Stimulated activated CD4-positive, alpha-beta T cell treated with anti-CD3 and anti-CD28 coated beads, Interleukin-15, amount 100 ng/mL, for 1 hour (primary cell): ENCODE measurements around the gene KRTAP9-3.
"Not testable (repeated sequence)": the region's sequence is repeated elsewhere in the genome, so short reads cannot be mapped to it uniquely, and the experiment has no call there.

Experiments
- DNase-seq, 2 donors: peaks; one replicate each; pipeline ENCODE4 v3.0.0-alpha.2; 2020; ENCODE audit warnings: low read depth in 1 of 2, low spot score in 1 of 2

Gene KRTAP9-3

GRCh38 chr17:41232399-41233105 is at the start of gene KRTAP9-3:
Gene KRTAP9-3 (plus strand): TSS chr17:41232449. CDS start chr17:41232502, 53 bp downstream.
- not testable (repeated sequence) for DNase-seq

- DNase-seq = no peak
These were observed 47.7 kb upstream of the KRTAP9-3 start, which contains the start of gene KRTAP4-1 for GRCh38 chr17:41184480-41184961. Gene KRTAP4-1 (minus strand): TSS chr17:41184911. CDS start chr17:41184854, 57 bp downstream.

- no peak for DNase-seq
These were observed 47.2 kb upstream of the KRTAP9-3 start for GRCh38 chr17:41185001-41185400.

- DNase-seq = no peak
These were observed 45.4 kb upstream of the KRTAP9-3 start for GRCh38 chr17:41186872-41187271.

- DNase-seq = not testable (repeated sequence)
These were observed 42.4 kb upstream of the KRTAP9-3 start, which contains the start of gene KRTAP9-1 for GRCh38 chr17:41189837-41190318. Gene KRTAP9-1 (plus strand): TSS chr17:41189887. CDS start chr17:41189887, 0 bp downstream.

- DNase-seq = no peak
These were observed 41.9 kb upstream of the KRTAP9-3 start for GRCh38 chr17:41190328-41190727.

GRCh38 chr17:41196068-41196467 is 36.2 kb upstream of the KRTAP9-3 start:
- DNase-seq = no peak

- DNase-seq = no peak
These were observed 32.7 kb upstream of the KRTAP9-3 start for GRCh38 chr17:41199421-41200078.

GRCh38 chr17:41211845-41212466 is 20.3 kb upstream of the KRTAP9-3 start:
- DNase-seq = no peak

- no peak for DNase-seq
These were observed 19.6 kb upstream of the KRTAP9-3 start for GRCh38 chr17:41212524-41213169.

- DNase-seq = no peak
These were observed 16.6 kb upstream of the KRTAP9-3 start for GRCh38 chr17:41215681-41216080.

GRCh38 chr17:41223821-41224220 is 8.4 kb upstream of the KRTAP9-3 start:
- DNase-seq = no peak

- DNase-seq = no peak
These were observed 6.2 kb upstream of the KRTAP9-3 start for GRCh38 chr17:41226051-41226450.

- not testable (repeated sequence) for DNase-seq
These were observed 5.6 kb upstream of the KRTAP9-3 start, which contains the start of gene KRTAP9-2 for GRCh38 chr17:41226598-41227095. Gene KRTAP9-2 (plus strand): TSS chr17:41226648. CDS start chr17:41226655, 7 bp downstream.

GRCh38 chr17:41230094-41230493 is 2.2 kb upstream of the KRTAP9-3 start:
- DNase-seq = no peak

GRCh38 chr17:41231731-41232130 is 518 bp upstream of the KRTAP9-3 start:
- DNase-seq = no peak

- DNase-seq = not testable (repeated sequence)
These were observed 4.9 kb downstream of the KRTAP9-3 start for GRCh38 chr17:41237116-41237515.

- DNase-seq = not testable (repeated sequence)
These were observed 5.7 kb downstream of the KRTAP9-3 start, which contains the start of gene KRTAP9-8 for GRCh38 chr17:41237949-41238437. Gene KRTAP9-8 (plus strand): TSS chr17:41237999. CDS start chr17:41238052, 53 bp downstream.

GRCh38 chr17:41246995-41247787 is 14.9 kb downstream of the KRTAP9-3 start:
- DNase-seq = not testable (repeated sequence)
